A549 (cell line): ENCODE data around the gene PPP1CC. TPM values are rescaled to one million over a fixed set of nuclear protein-coding genes. Genes with fewer than 3 reads are reported as not detected.

Experiments
- ATAC-seq, 2 experiments: fragments of 200-7000 bp in 1 of 2; fragments of >200 bp in 1 of 2; cut with Nextera tagmentation in 1 of 2; cut with Tn5 transposase in 1 of 2; 3 replicates each; pipeline versions ENCODE4 v1.8.0 to v1.9.1; 2018 to 2020; ENCODE audit warnings: mild to moderate bottlenecking in 1 of 2, moderate library complexity in 1 of 2
- CTCF ChIA-PET: fragments of 300-600 bp; sonication (Branson Sonifier 250); formaldehyde crosslinking; extraction: SDS; loops from one replicate; lab custom pipeline; 2021; ENCODE audit warnings: antibody characterized with exemption, inconsistent platforms; lab: Yijun Ruan, JAX
- POLR2A ChIA-PET: fragments of 350-600 bp; formaldehyde crosslinking; extraction: SDS; loops from one replicate; lab custom pipeline; 2021; ENCODE audit warnings: antibody characterized with exemption, inconsistent platforms; lab: Yijun Ruan, JAX
- DNase-seq, 2 experiments: peaks; one replicate each; pipeline versions ENCODE4 v3.0.0 to v3.0.0-alpha.2; 2011 to 2016; ENCODE audit warnings: low read depth in 1 of 2, low spot score in 1 of 2
- FAIRE-seq: peaks from 2 replicates; lab custom pipeline; 2011; peaks lifted over from hg19 to GRCh38; lab: Jason Lieb, UNC
- H3K27ac ChIP-seq, 2 experiments: fragments of >200 bp; sonication (Bioruptor Twin); formaldehyde crosslinking; 3 replicates each; pipeline ENCODE4 v1.5.1; 2016 to 2017
- H3K4me1 ChIP-seq: fragments of >200 bp; sonication (Bioruptor Twin); formaldehyde crosslinking; 3 replicates; pipeline ENCODE4 v1.6.1; 2016
- H3K4me2 ChIP-seq: fragments of >200 bp; sonication (Bioruptor Twin); formaldehyde crosslinking; 3 replicates; pipeline ENCODE4 v1.6.1; 2016
- H3K4me3 ChIP-seq: fragments of >200 bp; sonication (Bioruptor Twin); formaldehyde crosslinking; 3 replicates; pipeline ENCODE4 v1.5.1; 2016
- H3K9me3 ChIP-seq: fragments of >200 bp; sonication (Bioruptor Twin); formaldehyde crosslinking; 3 replicates; pipeline ENCODE4 v1.6.1; 2016
- CBX2 ChIP-seq: fragments of 200-600 bp; sonication (generic); IDR thresholded peaks from 2 replicates; pipeline ENCODE4 v1.6.1; 2016; ENCODE audit warnings: low read depth, mild to moderate bottlenecking, borderline replicate concordance
- CHD4 ChIP-seq: fragments of 200-600 bp; sonication (generic); IDR thresholded peaks from 2 replicates; pipeline ENCODE4 v1.6.1; 2016; ENCODE audit warnings: antibody characterized with exemption, mild to moderate bottlenecking, borderline replicate concordance
- CTCF ChIP-seq: fragments of >200 bp; sonication (Bioruptor Twin); formaldehyde crosslinking; IDR thresholded peaks from 3 replicates; pipeline ENCODE4 v1.5.1; 2016
- E2F6 ChIP-seq: IDR thresholded peaks from 2 replicates; pipeline ENCODE4 v1.6.1; 2012; ENCODE audit warnings: low read depth, borderline replicate concordance
- EHMT2 ChIP-seq: fragments of 200-600 bp; sonication (generic); IDR thresholded peaks from 2 replicates; pipeline ENCODE4 v1.6.1; 2016; ENCODE audit warnings: antibody characterized with exemption, low read depth, mild to moderate bottlenecking, moderate library complexity
- ELK1 ChIP-seq: fragments of 150-350 bp; IDR thresholded peaks from 2 replicates; pipeline ENCODE4 v1.6.1; 2014; ENCODE audit warnings: low read depth, mild to moderate bottlenecking, low read length
- EP300 ChIP-seq, 2 experiments: fragments of >200 bp; sonication (Bioruptor Twin); formaldehyde crosslinking; IDR thresholded peaks; 2 replicates in 1 of 2; 3 replicates in 1 of 2; pipeline ENCODE4 v1.6.1; 2016 to 2017
- FOSL2 ChIP-seq, 2 experiments: fragments of 450-650 bp in 1 of 2; fragments of >200 bp in 1 of 2; sonication (Bioruptor Twin) in 1 of 2; formaldehyde crosslinking; IDR thresholded peaks; 2 replicates each; pipeline versions ENCODE4 v1.5.0 to v1.6.1; 2016 to 2020; ENCODE audit warnings: mild to moderate bottlenecking in 1 of 2, moderate library complexity in 1 of 2
- FOXS1 ChIP-seq: fragments of 250-450 bp; sonication (Bioruptor Pico); IDR thresholded peaks from 2 replicates; pipeline ENCODE4 v1.5.0; 2020; ENCODE audit warnings: mild to moderate bottlenecking, moderate library complexity
- GATA3 ChIP-seq: IDR thresholded peaks from 2 replicates; pipeline ENCODE4 v1.6.1; 2012; ENCODE audit warnings: borderline replicate concordance
- HEYL ChIP-seq: fragments of 250-450 bp; sonication (Bioruptor Pico); IDR thresholded peaks from 2 replicates; pipeline ENCODE4 v1.8.0; 2021; ENCODE audit warnings: mild to moderate bottlenecking, moderate library complexity
- HMGXB4 ChIP-seq: fragments of 250-450 bp; sonication (Bioruptor Pico); IDR thresholded peaks from 2 replicates; pipeline ENCODE4 v1.5.0; 2021; ENCODE audit warnings: mild to moderate bottlenecking, moderate library complexity, borderline replicate concordance
- HOXA7 ChIP-seq: fragments of 250-450 bp; sonication (Bioruptor Pico); IDR thresholded peaks from 2 replicates; pipeline ENCODE4 v1.5.0; 2020; ENCODE audit warnings: mild to moderate bottlenecking, moderate library complexity
- KDM1A ChIP-seq: fragments of 200-600 bp; sonication (generic); IDR thresholded peaks from 2 replicates; pipeline ENCODE4 v1.6.1; 2016; ENCODE audit warnings: low read depth, mild to moderate bottlenecking
- NR3C1 ChIP-seq: fragments of >200 bp; sonication (Bioruptor Twin); formaldehyde crosslinking; IDR thresholded peaks from 3 replicates; pipeline ENCODE4 v1.6.1; 2017
- PHF8 ChIP-seq: fragments of 200-600 bp; sonication (generic); IDR thresholded peaks from 2 replicates; pipeline ENCODE4 v1.6.1; 2016; ENCODE audit warnings: low read depth, mild to moderate bottlenecking, antibody characterized with exemption, moderate library complexity, borderline replicate concordance
- POLR2AphosphoS2 ChIP-seq: conservative IDR thresholded peaks from 2 replicates; pipeline ENCODE4 v1.6.1; 2012; ENCODE audit warnings: low read length, improper control_type of control experiment, inconsistent platforms
- RAD21 ChIP-seq, 2 experiments: fragments of >200 bp in 1 of 2; sonication (Bioruptor Twin) in 1 of 2; formaldehyde crosslinking in 1 of 2; IDR thresholded peaks in 1 of 2; conservative IDR thresholded peaks in 1 of 2; 2 replicates in 1 of 2; 3 replicates in 1 of 2; pipeline ENCODE4 v1.6.1; 2012 to 2018; ENCODE audit warnings: inconsistent platforms in 1 of 2
- RARB ChIP-seq: fragments of 250-450 bp; sonication (Bioruptor Pico); IDR thresholded peaks from 2 replicates; pipeline ENCODE4 v1.8.0; 2021; ENCODE audit warnings: mild to moderate bottlenecking, moderate library complexity
- RCOR1 ChIP-seq: fragments of 150-350 bp; IDR thresholded peaks from 2 replicates; pipeline ENCODE4 v1.6.1; 2014; ENCODE audit warnings: antibody characterized with exemption, low read length, low read depth
- SMC3 ChIP-seq: fragments of >200 bp; sonication (Bioruptor Twin); formaldehyde crosslinking; IDR thresholded peaks from 3 replicates; pipeline ENCODE4 v1.6.1; 2018; ENCODE audit warnings: inconsistent platforms
- SREBF2 ChIP-seq: fragments of 450-650 bp; IDR thresholded peaks from 2 replicates; pipeline ENCODE4 v1.6.1; 2014; ENCODE audit warnings: mild to moderate bottlenecking, moderate library complexity
- TFCP2L1 ChIP-seq: fragments of 250-450 bp; sonication (Bioruptor Pico); IDR thresholded peaks from 2 replicates; pipeline ENCODE4 v1.5.0; 2021; ENCODE audit warnings: mild to moderate bottlenecking
- ZFP36 ChIP-seq: fragments of 450-650 bp; IDR thresholded peaks from 2 replicates; pipeline ENCODE4 v1.6.1; 2014; ENCODE audit warnings: borderline replicate concordance; ENCODE audit not compliant: partially characterized antibody
- ZNF302 ChIP-seq: fragments of 250-450 bp; sonication (Bioruptor Pico); IDR thresholded peaks from 2 replicates; pipeline ENCODE4 v1.9.0; 2021; ENCODE audit warnings: inconsistent platforms, mild to moderate bottlenecking, moderate library complexity
- ZSCAN20 ChIP-seq: fragments of 250-450 bp; sonication (Bioruptor Pico); IDR thresholded peaks from 2 replicates; pipeline ENCODE4 v1.8.0; 2022; ENCODE audit warnings: mild to moderate bottlenecking, moderate library complexity
- WGBS: methylation state at CpG from one replicate; pipeline ENCODE4 v1.1.6; 2017; ENCODE audit errors: missing lambda C conversion rate; 5-methylcytosine and 5-hydroxymethylcytosine counted together
- polyA plus RNA-seq, 4 experiments: library from polyadenylated mRNA; depleted of rRNA in 3 of 4; stranded (reverse); fragments of >200 nt; fragmentation: RNase III in 1 of 4; extraction: RNeasy Plus Mini Kit Qiagen cat#74134 plus additional on column Dnase treatment in 1 of 4; gene quantifications; 2 replicates in 3 of 4; 3 replicates in 1 of 4; pipeline ENCODE4 v1.2.3, GENCODE V29; 2011 to 2017

PPP1CC gene
- polyA plus RNA-seq, 2 of the 4 experiments (the other 2 are of a cell fraction): 131 to 258 TPM

- no peak for TF ChIP-seq CTCF
Measured at GRCh38 chr12:110762891-110763290, 20.2 kb upstream of the PPP1CC start (continued).

- DNase-seq: peak in 1 of 2 experiments; percentile 24
- FAIRE-seq: no peak
- WGBS: 72% methylated on average over 4 of the region's 4 CpGs
- Histone ChIP-seq H3K9me3 (no peaks in the 10 kb centered on the region), H3K4me3 (no peak overlapping the region), H3K4me2 (no peak overlapping the region), H3K4me1 (peaks cover 4% of the 10 kb centered on the region; the same call in 1 of the 3 replicates), H3K27ac (no peak overlapping the region)
- TF ChIP-seq FOXS1 (CRISPR knock-in tag) (no peak), HOXA7 (CRISPR knock-in tag) (no peak), RARB (CRISPR knock-in tag) (no peak), TFCP2L1 (CRISPR knock-in tag) (no peak), KDM1A (no peak), ZFP36 (no peak), CBX2 (no peak), ELK1 (no peak), EP300 (IDR thresholded peaks at IDR 0.05) (no peak)
- ChIA-PET CTCF (interaction anchor here (0.6 kb wide), 1 partner anchor 249 kb away, joined by 3 read pairs; no protein-coding TSS in a partner anchor), POLR2A (no interaction called here)
- ATAC-seq: peak in 1 of 2 experiments; percentile 43; a peak in 1 of 6 replicates
Measured at GRCh38 chr12:110760204-110760609, 17.5 kb upstream of the PPP1CC start.

GRCh38 chr12:110758922-110759321, 16.2 kb upstream of the PPP1CC start:
- ChIA-PET CTCF (no interaction called here), POLR2A (no interaction called here)
- TF ChIP-seq CHD4: no peak
- no peak for TF ChIP-seq CBX2
- TF ChIP-seq HOXA7 (CRISPR knock-in tag): no peak
- TF ChIP-seq RAD21 (conservative IDR thresholded peaks at IDR 0.05 in 1 of 2, IDR thresholded peaks at IDR 0.05 in 1 of 2): no peak
- no peak for TF ChIP-seq FOSL2 (IDR thresholded peaks at IDR 0.05)
- no peak for TF ChIP-seq FOSL2 (CRISPR knock-in tag; IDR thresholded peaks at IDR 0.05)
- no peak for TF ChIP-seq NR3C1
- TF ChIP-seq GATA3: no peak
- TF ChIP-seq PHF8: no peak
- TF ChIP-seq ZNF302 (CRISPR knock-in tag): no peak
- no peak for TF ChIP-seq ZSCAN20 (CRISPR knock-in tag)
- TF ChIP-seq SREBF2: no peak
- H3K27ac ChIP-seq: no peak overlapping the region
- FAIRE-seq (no peak), DNase-seq (no peak), ATAC-seq (no peak)
- WGBS: 77% methylated on average over 6 of the region's 6 CpGs
- peaks cover 4% of the 10 kb centered on the region; the same call in 1 of the 3 replicates for H3K4me1 ChIP-seq
- no peak overlapping the region for H3K4me2 ChIP-seq
- H3K9me3 ChIP-seq: no peaks in the 10 kb centered on the region
- no peak overlapping the region for H3K4me3 ChIP-seq

- no peak overlapping the region for H3K4me3 ChIP-seq
- ATAC-seq: no peak; a peak in 1 of 6 replicates
- CTCF ChIA-PET: interaction anchor here (0.8 to 1.0 kb wide), 2 partner anchors 12 to 25 kb away, joined by 3 read pairs; no protein-coding TSS in a partner anchor
Measured at GRCh38 chr12:110756611-110757010, 13.9 kb upstream of the PPP1CC start.

More at GRCh38 chr12:110756611-110757010, 13.9 kb upstream of the PPP1CC start:
- POLR2A ChIA-PET: no interaction called here
- Histone ChIP-seq H3K9me3 (no peaks in the 10 kb centered on the region), H3K27ac (no peak overlapping the region), H3K4me2 (no peak overlapping the region), H3K4me1 (peaks cover 4% of the 10 kb centered on the region; the same call in 1 of the 3 replicates)
- FAIRE-seq (no peak), DNase-seq (no peak)
- 56% methylated on average over 1 of the region's 1 CpG for WGBS
- TF ChIP-seq SMC3 (no peak), HMGXB4 (no peak), POLR2AphosphoS2 (no peak), EP300 (IDR thresholded peaks at IDR 0.05) (no peak), HEYL (no peak), EHMT2 (no peak), RCOR1 (no peak), E2F6 (no peak), RAD21 (conservative IDR thresholded peaks at IDR 0.05 in 1 of 2, IDR thresholded peaks at IDR 0.05 in 1 of 2) (no peak)
